HG03025 (cell line): ENCODE results near the gene MLC1.

Experiments
- ATAC-seq: cut with Tn5 transposase; IDR thresholded peaks from one replicate; pipeline ENCODE4 v1.9.1; 2021; ENCODE audit warnings: mild to moderate bottlenecking, moderate library complexity; ENCODE audit not compliant: unreplicated experiment, low FRiP score

The MLC1 gene

DNA sequence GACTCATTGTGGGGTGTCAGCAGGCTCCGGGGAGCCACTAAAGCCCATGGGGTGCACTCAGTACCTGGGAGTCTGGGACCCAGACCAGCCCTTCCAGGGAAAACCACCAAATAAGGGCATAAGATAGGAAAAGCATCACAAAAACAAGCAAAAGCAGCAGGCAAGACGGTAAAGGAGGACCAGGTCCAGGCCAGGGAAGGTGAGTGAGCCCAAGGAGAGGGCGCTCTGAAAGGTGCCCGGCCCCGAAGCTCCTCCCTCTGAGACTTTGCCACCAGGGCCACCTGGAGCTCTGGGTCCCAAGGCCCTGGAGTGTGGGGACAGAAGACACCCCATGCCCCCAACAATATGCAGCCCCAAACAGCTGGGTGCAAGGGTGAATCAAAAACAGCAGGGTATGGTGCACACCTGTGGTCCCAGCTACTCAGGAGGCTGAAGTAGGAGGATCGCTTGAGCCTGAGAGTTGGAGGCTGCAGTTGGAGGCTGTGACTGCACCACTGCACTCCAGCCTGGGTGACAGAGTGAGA lies 67.5 kb downstream of the MLC1 start:
- no peak for ATAC-seq

DNA sequence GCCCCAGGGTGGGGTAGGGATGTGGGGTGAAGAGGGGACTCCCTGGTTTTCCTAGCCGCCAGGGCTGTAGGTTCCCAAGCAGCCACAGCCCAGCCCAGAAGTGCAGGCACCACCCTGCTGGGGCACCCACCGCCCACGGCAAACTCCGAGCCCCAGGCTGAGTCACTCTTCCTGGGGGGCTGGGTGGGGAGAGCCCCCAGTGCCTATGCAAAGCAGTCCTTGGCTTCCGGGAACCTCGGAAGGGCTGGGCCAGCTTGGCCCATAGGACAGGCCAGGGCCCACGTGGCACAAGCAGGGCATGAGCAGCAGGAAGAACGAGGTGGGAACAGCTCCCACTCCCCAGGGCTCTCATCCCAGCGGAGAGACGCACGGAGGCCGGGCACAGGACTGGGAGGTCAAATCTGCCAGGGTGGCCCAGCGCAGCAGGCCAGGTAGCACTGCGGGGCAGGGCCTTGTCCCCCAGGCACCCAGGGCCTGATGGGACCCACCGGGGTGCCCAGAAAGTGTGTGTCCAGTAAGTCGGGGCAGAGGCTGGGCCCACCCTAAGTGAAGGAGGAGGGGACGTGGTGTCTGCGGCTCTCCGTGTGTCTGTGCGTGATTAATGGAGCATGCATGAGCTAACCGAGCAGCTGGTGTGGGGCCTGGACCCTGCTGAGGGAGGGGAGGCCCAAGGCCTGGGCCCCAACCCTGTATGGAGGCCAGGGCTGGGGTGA lies 68.1 kb downstream of the MLC1 start:
- no peak for ATAC-seq

DNA sequence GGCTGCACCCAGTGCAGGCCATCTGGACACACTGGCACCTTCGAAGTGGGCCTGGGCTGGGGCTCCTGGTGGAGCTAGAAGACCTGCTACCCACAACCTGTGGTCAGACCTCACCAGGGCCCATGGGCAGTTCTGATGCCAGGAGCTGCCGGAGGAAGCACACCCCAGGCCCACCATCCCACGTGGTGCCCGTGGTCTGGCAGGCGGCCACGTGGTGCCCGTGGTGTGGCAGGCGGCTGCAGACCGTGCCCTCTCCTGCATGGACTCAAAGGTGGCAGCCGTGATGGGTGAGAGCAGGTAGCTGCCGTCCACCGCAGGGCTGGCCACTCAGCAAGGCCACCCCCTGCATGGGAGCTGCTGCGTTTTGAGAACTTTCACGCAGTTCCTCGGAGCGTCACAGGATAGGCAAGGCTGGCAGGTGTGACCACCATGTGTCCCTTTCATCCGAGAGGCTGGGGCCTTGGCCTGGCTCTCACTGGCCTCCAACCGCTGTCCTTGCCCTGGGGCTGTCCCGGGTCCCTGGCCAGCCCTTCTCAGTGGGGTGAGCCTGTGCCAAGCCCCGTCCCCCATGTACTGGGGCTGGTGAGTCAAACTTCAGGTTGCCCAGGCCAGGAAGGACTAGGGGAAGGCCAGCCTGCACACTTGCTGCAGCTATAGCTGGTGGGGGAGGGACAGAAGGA lies 68.8 kb downstream of the MLC1 start:
- no peak for ATAC-seq

- no peak for ATAC-seq
Measured at GRCh38 chr22:50015451-50016307, 69.5 kb downstream of the MLC1 start.

DNA sequence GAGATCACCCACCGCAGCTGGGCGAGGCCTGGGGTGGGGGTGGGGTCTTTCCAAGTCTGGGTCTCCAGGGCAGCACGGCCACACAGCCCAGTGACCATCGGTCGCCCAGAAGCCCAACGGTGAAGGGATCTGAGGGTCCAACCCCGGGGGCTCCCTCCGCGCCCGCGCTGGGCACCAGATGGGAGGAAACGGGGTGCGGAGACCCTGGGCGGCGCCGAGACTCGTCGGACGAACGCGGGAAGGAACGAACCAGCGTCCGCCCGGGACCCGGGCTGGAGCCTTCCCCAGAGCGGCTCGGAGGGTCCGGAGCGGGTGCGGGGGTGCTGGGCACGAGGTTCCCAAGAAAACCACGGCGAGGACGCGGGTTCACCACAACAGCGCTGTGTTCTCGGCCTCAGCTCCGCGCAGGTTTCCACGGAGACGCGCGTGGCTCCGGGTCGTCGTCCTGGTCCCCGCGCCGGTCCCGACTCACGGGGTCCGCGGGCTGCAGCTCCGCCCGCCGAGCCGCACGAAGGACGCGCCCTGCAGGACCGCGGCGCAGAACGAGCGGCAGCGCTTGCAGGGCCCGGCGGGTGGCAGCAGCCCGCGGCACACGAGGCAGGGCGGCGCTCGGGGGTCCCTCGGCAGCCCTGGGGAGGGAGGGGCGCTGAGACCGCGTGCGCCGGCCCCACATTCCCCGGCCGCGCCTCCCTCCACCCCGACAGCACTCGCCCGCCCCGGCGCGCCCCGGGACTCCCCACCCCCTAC lies 70.4 kb downstream of the MLC1 start:
- no peak for ATAC-seq

DNA sequence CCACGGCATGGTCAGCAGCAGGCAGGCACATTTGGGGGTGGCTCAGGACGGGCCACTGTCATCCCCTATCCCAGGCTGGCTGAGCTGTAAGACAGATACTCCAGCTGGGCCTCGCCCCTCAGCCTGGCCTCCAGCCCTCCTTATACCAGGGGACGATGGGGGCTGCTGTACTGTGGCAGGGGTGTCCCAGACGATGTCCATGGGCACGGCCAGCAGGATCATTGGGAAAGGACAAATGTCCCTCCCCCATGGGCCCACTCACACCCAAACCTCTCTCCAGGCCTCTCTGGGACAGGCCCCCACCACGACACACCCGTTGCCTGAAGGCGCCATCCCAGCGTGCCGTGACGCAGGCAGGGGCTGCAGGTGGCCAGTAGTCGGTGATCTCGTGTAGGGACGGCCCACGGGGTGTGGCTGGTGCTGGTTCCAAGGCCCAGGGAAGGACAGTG lies 71.1 kb downstream of the MLC1 start:
- ATAC-seq, result no peak

GRCh38 chr22:50012211-50013181 lies 72.7 kb downstream of the MLC1 start, which contains the start of gene IL17REL:
Gene IL17REL (minus strand): TSS chr22:50012765. CDS start chr22:50012646, 119 bp downstream.
- ATAC-seq, result no peak

- no peak for ATAC-seq
Measured at GRCh38 chr22:50011447-50012210, 73.6 kb downstream of the MLC1 start.

- no peak for ATAC-seq
Measured at GRCh38 chr22:50010676-50011446, 74.4 kb downstream of the MLC1 start.

DNA sequence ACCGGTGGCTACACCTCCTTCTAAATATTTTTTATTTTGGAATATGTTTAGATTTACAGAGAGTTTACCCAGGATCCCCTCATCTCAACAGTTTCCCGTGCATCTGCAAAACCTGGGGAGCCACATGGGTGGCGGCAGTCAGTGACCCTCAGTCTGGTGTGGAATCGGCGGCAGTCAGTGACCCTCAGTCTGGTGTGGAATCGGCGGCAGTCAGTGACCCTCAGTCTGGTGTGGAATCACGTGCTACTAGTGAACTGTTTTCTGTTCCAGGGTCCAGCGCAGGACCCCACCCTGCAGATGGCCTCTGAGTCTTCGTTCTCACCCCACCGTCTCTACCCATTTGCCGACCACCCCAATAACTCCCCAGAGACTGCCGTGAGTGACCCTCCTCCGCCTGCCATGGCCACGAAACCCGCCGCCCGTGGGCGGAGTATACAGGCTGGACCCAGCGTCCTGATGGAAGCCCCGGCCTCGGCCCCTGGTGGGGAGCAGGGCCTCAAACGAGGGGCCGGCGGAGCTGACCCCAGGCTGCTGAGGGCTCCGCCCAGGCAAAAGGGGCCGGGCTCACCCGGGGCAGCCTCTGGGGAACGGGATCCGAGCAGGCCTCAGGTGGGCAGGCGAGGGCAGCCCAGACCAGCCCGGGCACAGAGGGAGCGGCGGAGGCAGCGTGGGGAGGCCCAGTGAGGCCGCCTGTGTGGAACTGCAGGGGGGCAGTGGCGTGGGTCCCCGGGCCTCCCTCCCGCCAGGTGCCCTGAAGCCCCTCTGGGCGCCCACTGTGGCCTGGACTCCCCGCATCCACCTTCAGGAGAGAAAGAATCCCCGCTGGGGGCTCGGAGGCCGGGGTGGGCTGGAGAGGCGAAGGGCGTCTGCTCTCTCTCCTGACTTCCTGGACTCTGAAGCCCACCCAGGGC lies 75.2 kb downstream of the MLC1 start:
- ATAC-seq, result no peak
